HG03575 (cell line): ENCODE data around the gene SKIDA1.

Source experiments
- ATAC-seq: cut with Tn5 transposase; IDR thresholded peaks from one replicate; pipeline ENCODE4 v1.9.1; 2021; ENCODE audit not compliant: unreplicated experiment, insufficient number of reproducible peaks, low FRiP score; ENCODE audit errors: extremely low read depth

Gene SKIDA1

DNA sequence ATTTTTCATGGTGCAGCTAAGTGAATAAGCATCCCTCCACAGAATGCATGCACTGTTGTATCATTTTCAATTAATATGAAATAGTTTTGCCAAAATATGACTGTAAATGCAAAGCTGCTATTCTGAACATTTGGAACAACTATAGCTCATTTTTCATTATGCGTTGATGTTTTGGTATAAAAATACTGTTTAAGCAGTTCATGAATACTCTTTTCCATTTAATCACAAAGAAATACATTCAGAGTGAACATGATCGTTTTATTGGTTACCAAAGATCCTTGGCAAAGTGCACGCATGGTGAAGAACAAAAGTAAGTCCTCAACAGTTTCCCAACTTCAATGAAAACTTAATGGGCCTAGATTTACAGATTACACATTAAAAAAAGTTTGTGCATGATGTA, 33.1 kb downstream of the SKIDA1 start:
- no peak for ATAC-seq

DNA sequence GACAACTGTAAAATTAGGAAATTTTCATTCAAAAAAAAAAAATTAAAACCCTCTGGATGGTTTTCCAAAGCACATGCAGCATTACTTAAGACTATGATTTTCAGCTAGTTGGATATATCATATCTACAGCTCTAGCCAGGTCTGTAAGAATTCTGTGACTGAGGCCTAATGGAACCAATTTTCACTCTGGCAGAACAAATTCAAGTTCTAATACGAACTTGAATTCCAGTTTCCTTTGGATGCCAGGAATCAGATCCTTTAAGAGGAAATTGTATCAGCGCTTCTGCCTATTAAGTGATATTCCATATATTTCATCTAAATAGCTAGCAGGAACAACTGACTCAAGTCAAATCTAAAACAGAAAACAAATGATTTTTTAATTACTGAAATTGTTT, 34.8 kb downstream of the SKIDA1 start:
- no peak for ATAC-seq

GRCh38 chr10:21490028-21490710, 35.3 kb downstream of the SKIDA1 start:
- ATAC-seq = no peak

- no peak for ATAC-seq
Observed at GRCh38 chr10:21488957-21489446, 36.5 kb downstream of the SKIDA1 start.

- no peak for ATAC-seq
Observed at GRCh38 chr10:21488246-21488956, 37.1 kb downstream of the SKIDA1 start.

- no peak for ATAC-seq
Observed at GRCh38 chr10:21487416-21488180, 37.9 kb downstream of the SKIDA1 start.

GRCh38 chr10:21482821-21483220, 42.7 kb downstream of the SKIDA1 start:
- ATAC-seq = no peak

- ATAC-seq = no peak
Observed at GRCh38 chr10:21481407-21481806, 44.1 kb downstream of the SKIDA1 start.

DNA sequence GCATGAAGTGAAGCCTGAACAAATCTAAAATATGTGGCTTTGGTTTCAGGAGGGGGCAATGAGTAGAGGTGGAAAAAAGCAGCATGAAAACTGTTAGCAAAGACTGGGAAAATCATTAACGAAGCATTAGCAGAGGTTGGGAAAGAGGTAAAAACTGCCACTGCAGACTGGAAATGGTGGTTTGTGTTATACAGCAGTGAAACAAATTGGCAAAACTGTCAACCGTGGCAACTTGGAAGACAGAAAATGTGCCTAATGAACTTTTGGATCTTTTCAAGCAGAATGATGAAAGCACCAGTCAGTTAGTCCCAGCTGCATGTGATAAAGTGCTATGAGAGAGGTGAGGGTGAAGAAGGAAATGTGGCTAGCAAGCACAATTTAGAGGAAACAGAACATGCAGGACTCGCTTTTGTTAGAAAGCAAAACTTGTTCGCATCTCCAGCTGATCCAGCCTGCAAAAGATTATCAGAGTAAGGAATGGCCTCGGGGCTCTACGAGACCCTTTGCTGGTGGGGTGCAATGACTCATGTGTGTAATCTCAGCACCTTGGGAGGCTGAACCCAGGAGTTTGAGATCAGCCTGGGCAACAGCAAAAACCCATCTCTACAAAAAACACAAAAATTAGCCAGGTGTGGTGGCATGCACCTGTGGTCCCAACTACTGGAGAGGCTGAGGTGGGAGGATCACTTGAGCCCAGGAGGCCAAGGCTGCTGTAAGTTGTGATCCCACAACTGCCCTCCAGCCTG, 45.7 kb downstream of the SKIDA1 start:
- ATAC-seq = no peak

- no peak for ATAC-seq
Observed at GRCh38 chr10:21475393-21475792, 50.1 kb downstream of the SKIDA1 start.

GRCh38 chr10:21473541-21473940, 51.9 kb downstream of the SKIDA1 start:
- ATAC-seq = no peak

- no peak for ATAC-seq
Observed at GRCh38 chr10:21473135-21473534, 52.3 kb downstream of the SKIDA1 start.

DNA sequence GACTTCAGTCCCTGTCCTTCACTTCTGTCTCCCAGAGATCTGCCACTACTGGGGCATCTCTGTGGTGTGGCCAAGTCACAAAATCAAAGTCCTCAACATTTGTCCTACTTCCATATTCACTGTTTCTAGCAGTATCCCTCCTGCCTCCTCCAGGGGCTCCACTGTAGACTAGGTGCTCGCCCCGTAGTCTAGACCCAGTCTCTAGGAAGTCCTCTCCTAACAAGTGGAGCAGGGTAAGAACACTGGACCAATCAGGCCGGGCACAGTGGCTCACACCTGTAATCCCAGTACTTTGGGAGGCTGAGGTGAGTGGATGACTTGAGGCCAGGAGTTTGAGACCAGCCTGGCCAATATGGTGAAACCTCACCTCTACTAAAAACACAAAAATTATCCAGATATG, 57.4 kb downstream of the SKIDA1 start:
- no peak for ATAC-seq

GRCh38 chr10:21467633-21468032, 57.8 kb downstream of the SKIDA1 start:
- no peak for ATAC-seq

DNA sequence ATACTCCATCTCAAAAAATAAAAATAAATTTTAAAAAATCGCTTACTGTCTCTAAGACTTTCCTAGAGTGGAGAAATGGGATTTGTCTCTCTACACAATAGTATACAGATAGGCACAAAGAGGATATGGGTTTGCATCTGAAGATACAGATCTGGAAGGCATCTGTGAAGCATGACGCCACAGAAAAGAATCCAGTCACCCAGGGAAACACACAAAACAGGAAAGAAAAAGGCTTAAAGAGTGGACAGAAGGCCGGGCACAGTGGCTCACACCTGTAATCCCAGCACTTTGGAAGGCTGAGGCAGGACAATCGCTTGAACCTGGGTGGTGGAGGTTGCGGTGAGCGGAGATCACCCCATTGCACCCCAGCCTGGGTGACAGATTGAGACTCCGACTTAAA, 61.3 kb downstream of the SKIDA1 start:
- ATAC-seq = no peak
